SH-SY5Y (cell line): ENCODE results near the gene ARHGAP15.

Experiments
- GATA2 ChIP-seq: IDR thresholded peaks from 2 replicates; pipeline ENCODE4 v1.6.1; 2011; ENCODE audit warnings: mild to moderate bottlenecking, low read depth, low read length
- GATA3 ChIP-seq: IDR thresholded peaks from 2 replicates; pipeline ENCODE4 v1.6.1; 2011; ENCODE audit warnings: low read depth, mild to moderate bottlenecking, low read length, moderate library complexity

DNA sequence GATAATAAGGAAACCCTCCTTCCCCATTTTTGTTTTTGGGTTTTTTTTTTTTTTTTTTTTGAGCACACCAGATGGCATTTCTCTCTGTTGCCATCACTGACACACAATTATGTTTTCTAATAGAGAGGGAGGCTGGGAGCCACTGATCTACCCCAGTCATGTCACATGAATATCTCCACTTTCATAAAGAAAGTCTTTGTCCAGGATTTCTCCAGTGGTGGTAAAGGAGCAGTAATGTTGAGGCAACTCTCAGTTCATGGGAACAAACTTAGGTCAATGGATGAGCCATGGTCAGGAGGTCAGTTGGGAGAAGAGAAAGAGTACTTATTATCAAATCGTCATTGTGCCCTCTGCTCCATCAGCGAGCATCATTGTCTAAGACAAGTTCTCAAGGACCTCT lies 603.7 kb downstream of the ARHGAP15 start:
- TF ChIP-seq GATA2 (no peak), GATA3 (no peak)
